HL-60 (cell line): ENCODE results near the gene ZRANB1.

Experiments
- DNase-seq, 2 experiments: peaks; one replicate each; pipeline ENCODE4 v3.0.0-alpha.2; 2010 to 2020; ENCODE audit warnings: low read depth in 1 of 2, low spot score in 1 of 2
- H3K27ac ChIP-seq: fragments of 250-450 bp; sonication (Bioruptor Pico); replicated peaks from 2 replicates; pipeline ENCODE4 v1.5.1; 2020; ENCODE audit warnings: mild to moderate bottlenecking, moderate library complexity
- H3K27me3 ChIP-seq: fragments of 250-450 bp; sonication (Bioruptor Pico); 2 replicates; pipeline ENCODE4 v1.5.1; 2021; ENCODE audit warnings: mild to moderate bottlenecking, moderate library complexity; ENCODE audit not compliant: insufficient read depth, poor library complexity, severe bottlenecking
- H3K4me3 ChIP-seq: replicated peaks from 2 replicates; pipeline ENCODE4 v1.5.1; 2011; ENCODE audit warnings: mild to moderate bottlenecking, control low read depth, low read length; ENCODE audit not compliant: insufficient read depth
- CTCF ChIP-seq: IDR thresholded peaks from one replicate; pipeline ENCODE4 v1.5.1; 2011; ENCODE audit warnings: low read length, control low read depth, inconsistent platforms; ENCODE audit not compliant: insufficient read depth
- GABPA ChIP-seq: IDR thresholded peaks from 2 replicates; pipeline ENCODE4 v1.6.1; 2012; ENCODE audit warnings: low read depth
- POLR2AphosphoS5 ChIP-seq: IDR thresholded peaks from 2 replicates; pipeline ENCODE4 v1.6.1; 2012; ENCODE audit warnings: low read depth
- REST ChIP-seq: IDR thresholded peaks from 2 replicates; pipeline ENCODE4 v1.6.1; 2012; ENCODE audit warnings: low read depth; ENCODE audit not compliant: insufficient replicate concordance
- SPI1 ChIP-seq: IDR thresholded peaks from 2 replicates; pipeline ENCODE4 v1.6.1; 2012; ENCODE audit warnings: low read depth, mild to moderate bottlenecking, borderline replicate concordance

The ZRANB1 gene

GRCh38 chr10:125000366-125001312 lies 58.7 kb downstream of the ZRANB1 start:
- Histone ChIP-seq H3K27ac (no peak overlapping the region), H3K27me3 (no peaks in the 10 kb centered on the region)
- TF ChIP-seq SPI1 = no peak
- TF ChIP-seq GABPA = no peak
- no peak for TF ChIP-seq REST
- TF ChIP-seq CTCF = no peak
- TF ChIP-seq POLR2AphosphoS5 = no peak

GRCh38 chr10:125001313-125002046 lies 59.6 kb downstream of the ZRANB1 start:
- Histone ChIP-seq H3K27ac (no peak overlapping the region), H3K4me3 (no peak overlapping the region), H3K27me3 (no peaks in the 10 kb centered on the region)
- TF ChIP-seq SPI1 = no peak
- TF ChIP-seq POLR2AphosphoS5 = no peak
- TF ChIP-seq REST = no peak
- no peak for TF ChIP-seq GABPA
- no peak for TF ChIP-seq CTCF
- no peak for DNase-seq

More at GRCh38 chr10:125000366-125001312, 58.7 kb downstream of the ZRANB1 start:
- no peak for DNase-seq
- no peak overlapping the region for H3K4me3 ChIP-seq

- DNase-seq = no peak
- no peaks in the 10 kb centered on the region for H3K27me3 ChIP-seq
- no peak for TF ChIP-seq REST
- TF ChIP-seq SPI1 = no peak
- TF ChIP-seq POLR2AphosphoS5 = no peak
- TF ChIP-seq CTCF = no peak
- no peak for TF ChIP-seq GABPA
- H3K4me3 ChIP-seq = no peak overlapping the region
- H3K27ac ChIP-seq = no peak overlapping the region
Measured at GRCh38 chr10:125002047-125002422, 60.1 kb downstream of the ZRANB1 start.
